Activated effector memory CD4-positive, alpha-beta T cell treated with Interleukin-2 at 50 U/mL for 16 hours (primary cell): ENCODE data around the gene CTTNBP2.

Experiments
- DNase-seq: peaks from one replicate; pipeline ENCODE4 v3.0.0-alpha.2; 2020

Gene CTTNBP2

GRCh38 chr7:117873310-117874190 lies at the start of gene CTTNBP2:
Gene CTTNBP2 (minus strand): TSS chr7:117873441. CDS start chr7:117873415, 26 bp downstream.
- no peak for DNase-seq

GRCh38 chr7:117916309-117916708 lies 43.1 kb upstream of the CTTNBP2 start:
- DNase-seq: no peak

GRCh38 chr7:117912421-117912820 lies 39.2 kb upstream of the CTTNBP2 start:
- no peak for DNase-seq

- DNase-seq: no peak
Measured at GRCh38 chr7:117908031-117908795, 35.0 kb upstream of the CTTNBP2 start.

- no peak for DNase-seq
Measured at GRCh38 chr7:117907049-117907640, 33.9 kb upstream of the CTTNBP2 start.

GRCh38 chr7:117902314-117902889 lies 29.2 kb upstream of the CTTNBP2 start:
- DNase-seq: no peak

- DNase-seq: no peak
Measured at GRCh38 chr7:117901089-117901797, 28.0 kb upstream of the CTTNBP2 start.

GRCh38 chr7:117896339-117896738 lies 23.1 kb upstream of the CTTNBP2 start:
- DNase-seq: no peak

- no peak for DNase-seq
Measured at GRCh38 chr7:117895276-117895675, 22.0 kb upstream of the CTTNBP2 start.

- DNase-seq: no peak
Measured at GRCh38 chr7:117894037-117894436, 20.8 kb upstream of the CTTNBP2 start.

- DNase-seq: no peak
Measured at GRCh38 chr7:117892821-117893220, 19.6 kb upstream of the CTTNBP2 start.

- no peak for DNase-seq
Measured at GRCh38 chr7:117889611-117890010, 16.4 kb upstream of the CTTNBP2 start.

GRCh38 chr7:117888627-117889026 lies 15.4 kb upstream of the CTTNBP2 start:
- no peak for DNase-seq

GRCh38 chr7:117882594-117882993 lies 9.4 kb upstream of the CTTNBP2 start:
- no peak for DNase-seq

- no peak for DNase-seq
Measured at GRCh38 chr7:117876761-117877160, 3.5 kb upstream of the CTTNBP2 start.

GRCh38 chr7:117875566-117875965 lies 2.3 kb upstream of the CTTNBP2 start:
- no peak for DNase-seq

- DNase-seq: no peak
Measured at GRCh38 chr7:117874191-117874700, 1.0 kb upstream of the CTTNBP2 start.

- no peak for DNase-seq
Measured at GRCh38 chr7:117872561-117873309, 506 bp downstream of the CTTNBP2 start.

- no peak for DNase-seq
Measured at GRCh38 chr7:117871778-117872538, 1.3 kb downstream of the CTTNBP2 start.

GRCh38 chr7:117871401-117871777 lies 1.9 kb downstream of the CTTNBP2 start:
- no peak for DNase-seq
